H1 (cell line): ENCODE data around the gene SLC35F1. TPM values are rescaled to one million over a fixed set of nuclear protein-coding genes. Genes with fewer than 3 reads are reported as not detected.

Source experiments
- CTCF ChIA-PET: fragments of 300-600 bp; sonication (Branson Sonifier 250); formaldehyde crosslinking; loops from one replicate; lab custom pipeline; 2021; ENCODE audit not compliant: partially characterized antibody; lab: Charles Lee
- POLR2A ChIA-PET: fragments of 300-600 bp; sonication (Branson Sonifier 250); formaldehyde crosslinking; loops from one replicate; lab custom pipeline; 2021; ENCODE audit warnings: inconsistent platforms; ENCODE audit not compliant: partially characterized antibody; lab: Charles Lee
- DNase-seq, 2 experiments: peaks; one replicate each; pipeline versions ENCODE4 v3.0.0 to v3.0.0-alpha.2; 2010 to 2022; ENCODE audit warnings: low spot score in 2 of 2, low read depth in 1 of 2, mixed read lengths in 1 of 2
- FAIRE-seq: peaks from 2 replicates; lab custom pipeline; 2011; peaks lifted over from hg19 to GRCh38; lab: Jason Lieb, UNC
- H2AFZ ChIP-seq: 2 replicates; pipeline ENCODE4 v1.8.1; 2012; ENCODE audit warnings: low read length, inconsistent platforms
- H2AK5ac ChIP-seq: 2 replicates; pipeline ENCODE4 v1.6.1; 2013; ENCODE audit warnings: low read depth, low read length
- H2BK120ac ChIP-seq: replicated peaks from 2 replicates; pipeline ENCODE3; 2013; ENCODE audit warnings: low read depth, low read length, inconsistent platforms
- H2BK12ac ChIP-seq: 2 replicates; pipeline ENCODE4 v1.6.1; 2013; ENCODE audit warnings: low read depth, low read length
- H2BK15ac ChIP-seq: 2 replicates; pipeline ENCODE4 v1.6.1; 2013; ENCODE audit warnings: low read length
- H2BK20ac ChIP-seq: 2 replicates; pipeline ENCODE4 v1.6.1; 2013; ENCODE audit warnings: low read length
- H2BK5ac ChIP-seq: 2 replicates; pipeline ENCODE4 v1.6.1; 2013; ENCODE audit warnings: low read depth, low read length
- H3K14ac ChIP-seq: 2 replicates; pipeline ENCODE4 v1.6.1; 2013; ENCODE audit warnings: inconsistent platforms; ENCODE audit not compliant: insufficient read length
- H3K18ac ChIP-seq: 2 replicates; pipeline ENCODE4 v1.6.1; 2013; ENCODE audit warnings: low read length; ENCODE audit errors: extremely low read depth
- H3K23ac ChIP-seq: 2 replicates; pipeline ENCODE4 v1.6.1; 2013; ENCODE audit warnings: inconsistent platforms; ENCODE audit not compliant: insufficient read length
- H3K23me2 ChIP-seq: 2 replicates; pipeline ENCODE4 v1.6.1; 2013; ENCODE audit warnings: low read depth, low read length
- H3K27ac ChIP-seq: 2 replicates; pipeline ENCODE4 v1.6.1; 2011; ENCODE audit warnings: low read depth, low read length, inconsistent platforms
- H3K27me3 ChIP-seq, 4 experiments: replicated peaks in 1 of 4; 1 replicate in 1 of 4; 2 replicates in 3 of 4; pipeline versions ENCODE4 v1.6.1 to v1.8.1; 2011 to 2013; ENCODE audit warnings: low read length in 3 of 4, mild to moderate bottlenecking in 3 of 4, inconsistent platforms in 2 of 4, mixed read lengths in 2 of 4, moderate library complexity in 1 of 4; ENCODE audit not compliant: control insufficient read depth in 3 of 4, insufficient read depth in 3 of 4; ENCODE audit errors: extremely low read depth in 1 of 4
- H3K36me3 ChIP-seq, 4 experiments: 2 replicates each; pipeline versions ENCODE4 v1.6.1 to v1.8.1; 2011 to 2013; ENCODE audit warnings: mild to moderate bottlenecking in 4 of 4, low read length in 3 of 4, moderate library complexity in 2 of 4, control low read depth in 1 of 4, inconsistent platforms in 1 of 4; ENCODE audit not compliant: insufficient read depth in 4 of 4, control insufficient read depth in 2 of 4
- H3K4ac ChIP-seq: replicated peaks from 2 replicates; pipeline ENCODE3; 2013; ENCODE audit warnings: low read length, low read depth, mixed read lengths, inconsistent platforms; ENCODE audit not compliant: insufficient read length
- H3K4me1 ChIP-seq, 4 experiments: replicated peaks in 1 of 4; 1 replicate in 1 of 4; 2 replicates in 3 of 4; pipeline versions ENCODE4 v1.6.1 to v1.8.1; 2011 to 2013; ENCODE audit warnings: low read length in 3 of 4, inconsistent platforms in 2 of 4, mixed read lengths in 1 of 4; ENCODE audit not compliant: insufficient read depth in 4 of 4, control insufficient read depth in 3 of 4
- H3K4me2 ChIP-seq, 2 experiments: 2 replicates each; pipeline versions ENCODE4 v1.6.1 to v1.8.1; 2011 to 2013; ENCODE audit warnings: low read depth in 2 of 2, low read length in 2 of 2, control low read depth in 1 of 2, inconsistent platforms in 1 of 2, mild to moderate bottlenecking in 1 of 2; ENCODE audit not compliant: insufficient read depth in 1 of 2
- H3K4me3 ChIP-seq, 4 experiments: fragments of 200-600, 300-600 bp in 1 of 4; sonication (generic), shearing (Covaris generic), sonication (Bioruptor Twin) in 1 of 4; 2 replicates each; pipeline versions ENCODE4 v1.5.1 to v1.8.1; 2011 to 2016; ENCODE audit warnings: low read length in 4 of 4, low read depth in 3 of 4, control low read depth in 2 of 4, inconsistent platforms in 2 of 4, mild to moderate bottlenecking in 2 of 4, mixed read lengths in 1 of 4, moderate library complexity in 1 of 4; ENCODE audit not compliant: insufficient read depth in 2 of 4; ENCODE audit errors: extremely low read depth in 1 of 4
- H3K56ac ChIP-seq: replicated peaks from 2 replicates; pipeline ENCODE3; 2013; ENCODE audit warnings: low read depth, mild to moderate bottlenecking, mixed read lengths, low read length, inconsistent platforms; ENCODE audit not compliant: insufficient read length
- H3K79me1 ChIP-seq: 2 replicates; pipeline ENCODE4 v1.6.1; 2013; ENCODE audit warnings: low read depth, low read length, control low read depth
- H3K79me2 ChIP-seq, 2 experiments: 2 replicates each; pipeline versions ENCODE4 v1.6.1 to v1.8.1; 2012 to 2013; ENCODE audit warnings: low read length in 2 of 2, mild to moderate bottlenecking in 2 of 2, inconsistent platforms in 1 of 2; ENCODE audit not compliant: insufficient read depth in 2 of 2, control insufficient read depth in 1 of 2
- H3K9ac ChIP-seq, 4 experiments: replicated peaks in 1 of 4; 1 replicate in 1 of 4; 2 replicates in 3 of 4; pipeline versions ENCODE4 v1.6.1 to v1.8.1; 2011 to 2013; ENCODE audit warnings: low read depth in 3 of 4, low read length in 3 of 4, control low read depth in 2 of 4, mild to moderate bottlenecking in 2 of 4, moderate library complexity in 2 of 4, inconsistent platforms in 1 of 4; ENCODE audit errors: extremely low read depth in 1 of 4
- H3K9me3 ChIP-seq, 2 experiments: 2 replicates each; pipeline versions ENCODE4 v1.6.1 to v1.8.1; 2012 to 2013; ENCODE audit warnings: mild to moderate bottlenecking in 2 of 2, moderate library complexity in 2 of 2, control low read depth in 1 of 2, inconsistent platforms in 1 of 2, low read depth in 1 of 2, low read length in 1 of 2, mixed read lengths in 1 of 2; ENCODE audit not compliant: insufficient read depth in 2 of 2
- H4K20me1 ChIP-seq, 2 experiments: replicated peaks in 1 of 2; 2 replicates each; pipeline versions ENCODE3 to v1.8.1; 2011 to 2013; ENCODE audit warnings: inconsistent platforms in 2 of 2, low read length in 2 of 2, mild to moderate bottlenecking in 1 of 2; ENCODE audit not compliant: insufficient read depth in 2 of 2, control insufficient read depth in 1 of 2
- H4K5ac ChIP-seq: 2 replicates; pipeline ENCODE4 v1.6.1; 2013; ENCODE audit warnings: low read length, low read depth, mixed read lengths, inconsistent platforms; ENCODE audit not compliant: insufficient read length
- H4K8ac ChIP-seq: 2 replicates; pipeline ENCODE4 v1.8.0; 2013; ENCODE audit warnings: mild to moderate bottlenecking, moderate library complexity, low read length, inconsistent platforms; ENCODE audit not compliant: insufficient read depth; ENCODE audit errors: extremely low read depth
- H4K91ac ChIP-seq: replicated peaks from 2 replicates; pipeline ENCODE3; 2013; ENCODE audit warnings: low read length, mixed read lengths, inconsistent platforms; ENCODE audit not compliant: insufficient read length
- BRCA1 ChIP-seq: IDR thresholded peaks from 2 replicates; pipeline ENCODE4 v1.6.1; 2012; ENCODE audit warnings: low read depth, low read length, improper control_type of control experiment
- CTBP2 ChIP-seq: IDR thresholded peaks from 2 replicates; pipeline ENCODE4 v1.7.0; 2011; ENCODE audit warnings: borderline replicate concordance, mild to moderate bottlenecking, moderate library complexity, mixed read lengths, low read length; ENCODE audit not compliant: insufficient read depth, insufficient read length
- MAFK ChIP-seq: IDR thresholded peaks from 2 replicates; pipeline ENCODE4 v1.6.1; 2012; ENCODE audit warnings: low read depth, mild to moderate bottlenecking, improper control_type of control experiment, low read length
- POLR2AphosphoS5 ChIP-seq: IDR thresholded peaks from 2 replicates; pipeline ENCODE4 v1.6.1; 2011; ENCODE audit warnings: low read depth, low read length
- RAD21 ChIP-seq, 2 experiments: IDR thresholded peaks in 1 of 2; conservative IDR thresholded peaks in 1 of 2; 2 replicates each; pipeline ENCODE4 v1.6.1; 2011; ENCODE audit warnings: low read depth in 2 of 2, low read length in 2 of 2, improper control_type of control experiment in 1 of 2, inconsistent platforms in 1 of 2, mild to moderate bottlenecking in 1 of 2, moderate library complexity in 1 of 2
- SIN3A ChIP-seq, 2 experiments: IDR thresholded peaks in 1 of 2; conservative IDR thresholded peaks in 1 of 2; 2 replicates each; pipeline ENCODE4 v1.6.1; 2011 to 2012; ENCODE audit warnings: low read length in 2 of 2, improper control_type of control experiment in 1 of 2, low read depth in 1 of 2, mild to moderate bottlenecking in 1 of 2
- TCF12 ChIP-seq: IDR thresholded peaks from 2 replicates; pipeline ENCODE4 v1.6.1; 2011; ENCODE audit warnings: low read depth, mild to moderate bottlenecking, low read length
- WGBS, 2 experiments: shearing (Covaris generic) in 1 of 2; methylation state at CpG; one replicate each; pipeline versions ENCODE4 v1.1.6 to v1.1.7; 2013 to 2015; ENCODE audit warnings: low lambda C conversion rate in 2 of 2, mixed read lengths in 2 of 2, inconsistent platforms in 1 of 2, low coverage in 1 of 2, missing lambda C conversion rate in 1 of 2; ENCODE audit not compliant: insufficient replicate concordance in 2 of 2, insufficient coverage in 1 of 2, insufficient read length in 1 of 2; ENCODE audit errors: extremely low coverage in 1 of 2, missing lambda C conversion rate in 1 of 2; 5-methylcytosine and 5-hydroxymethylcytosine counted together
- polyA plus RNA-seq, 7 experiments: library from polyadenylated mRNA; depleted of rRNA in 3 of 7; stranded (reverse) in 5 of 7; unstranded in 2 of 7; fragments of >200 nt in 5 of 7; fragments of 200-250 nt in 2 of 7; gene quantifications; 1 replicate in 5 of 7; 2 replicates in 1 of 7; 4 replicates in 1 of 7; pipeline versions ENCODE4 v1.2.1 to v1.2.3, GENCODE V29; 2011 to 2013; ENCODE audit warnings: missing spikeins in 2 of 7, mixed read lengths in 2 of 7
- total RNA-seq: library from RNA; stranded (reverse); fragmentation: NEBNext Ultra II Directional; extraction: Animal tissue kit (Norgen Biotek cat#: 25700); gene quantifications from 2 replicates; pipeline ENCODE4 v1.2.1, GENCODE V29; 2021
- TF ChIP-seq, protein P1 (sequence below): IDR thresholded peaks from 2 replicates; pipeline ENCODE4 v1.6.1; 2011; ENCODE audit warnings: low read depth, mild to moderate bottlenecking, low read length; ENCODE audit not compliant: insufficient read depth
- TF ChIP-seq, protein P2 (sequence below), 3 experiments: IDR thresholded peaks; 1 replicate in 2 of 3; 2 replicates in 1 of 3; pipeline versions ENCODE4 v1.5.1 to v1.6.1; 2011; ENCODE audit warnings: low read length in 3 of 3, mild to moderate bottlenecking in 3 of 3, inconsistent platforms in 2 of 3, low read depth in 1 of 3, moderate library complexity in 1 of 3; ENCODE audit not compliant: insufficient read depth in 1 of 3; ENCODE audit errors: control extremely low read depth in 1 of 3

Gene SLC35F1
- total and polyA plus RNA-seq, 2 of the 8 experiments (the other 6 are each of a cell fraction or from before 2014, with no cell fraction given), result 7.0 to 10.0 TPM

DNA sequence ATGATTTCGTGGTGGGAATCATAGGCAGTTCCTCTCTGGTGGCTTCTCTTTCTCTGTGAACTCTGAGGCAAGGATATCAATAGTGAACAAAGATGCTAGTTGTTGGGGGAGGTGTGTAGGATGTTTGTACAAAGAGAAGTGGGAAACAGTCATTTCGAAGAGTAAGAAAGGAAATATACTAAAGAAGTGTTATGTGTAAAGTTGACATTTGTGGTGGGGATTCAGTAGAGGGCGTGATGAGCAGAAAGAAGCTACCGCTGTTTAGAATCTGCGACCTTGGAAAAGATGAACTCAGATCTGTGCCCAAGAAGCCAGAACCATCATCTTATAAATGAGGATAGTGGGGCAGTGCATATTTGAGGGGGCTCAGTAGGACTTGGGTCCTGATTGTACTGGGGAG lies 11.4 kb downstream of the SLC35F1 start:
- no peak overlapping the region for H3K23ac ChIP-seq
- H3K18ac ChIP-seq, result no peak overlapping the region; the same call in 1 of the 2 replicates
- no peak overlapping the region for H2AK5ac ChIP-seq
- FAIRE-seq, result no peak
- H3K27ac ChIP-seq, result no peak overlapping the region
- ChIA-PET POLR2A (interaction anchor here (1.4 kb wide), 1 partner anchor 11 kb away, joined by 3 read pairs; no protein-coding TSS in a partner anchor), CTCF (interaction anchor here (0.5 to 3.3 kb wide), 11 partner anchors 9 to 439 kb away, joined by 3 to 14 read pairs (median 3); no protein-coding TSS in a partner anchor)
- H3K27me3 ChIP-seq, result peaks cover 5 to 22% (median 19%) of the 10 kb centered on the region in 4 experiments; a peak in 6 of 7 replicates
- peaks cover 6% of the 10 kb centered on the region; the same call in 1 of the 2 replicates for H3K23me2 ChIP-seq
- no peaks in the 10 kb centered on the region for H3K79me1 ChIP-seq
- H3K4me2 ChIP-seq, result no peak overlapping the region
- H2BK12ac ChIP-seq, result no peak overlapping the region
- H3K4me3 ChIP-seq, result no peak overlapping the region
- H3K14ac ChIP-seq, result no peak overlapping the region
- H4K20me1 ChIP-seq, result peaks cover 3 to 15% of the 10 kb centered on the region in 2 experiments
- no peak overlapping the region for H2BK120ac ChIP-seq
- H2BK5ac ChIP-seq, result no peak overlapping the region
- no peak overlapping the region for H4K8ac ChIP-seq
- WGBS, 2 experiments, result 65% methylated on average over 5 of the region's 5 CpGs; no CpG with 5 or more reads in 1 of the 2 experiments
- H3K4me1 ChIP-seq, result peaks cover 0 to 9% (median 5%) of the 10 kb centered on the region in 4 experiments; a peak in 4 of 7 replicates
- no peak for DNase-seq
- no peaks in the 10 kb centered on the region for H3K9me3 ChIP-seq
- H4K91ac ChIP-seq, result no peak overlapping the region
- H2AFZ ChIP-seq, result no peak overlapping the region
- no peaks in the 10 kb centered on the region for H3K36me3 ChIP-seq
- no peak overlapping the region for H2BK20ac ChIP-seq
- no peaks in the 10 kb centered on the region for H3K79me2 ChIP-seq
- no peak overlapping the region for H3K56ac ChIP-seq
- no peak overlapping the region for H3K4ac ChIP-seq
- H4K5ac ChIP-seq, result no peak overlapping the region
- H2BK15ac ChIP-seq, result no peak overlapping the region
- no peak overlapping the region for H3K9ac ChIP-seq
- no peak for TF ChIP-seq TCF12
- TF ChIP-seq, protein P1, sequence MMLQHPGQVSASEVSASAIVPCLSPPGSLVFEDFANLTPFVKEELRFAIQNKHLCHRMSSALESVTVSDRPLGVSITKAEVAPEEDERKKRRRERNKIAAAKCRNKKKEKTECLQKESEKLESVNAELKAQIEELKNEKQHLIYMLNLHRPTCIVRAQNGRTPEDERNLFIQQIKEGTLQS, result no peak
- TF ChIP-seq, protein P2, sequence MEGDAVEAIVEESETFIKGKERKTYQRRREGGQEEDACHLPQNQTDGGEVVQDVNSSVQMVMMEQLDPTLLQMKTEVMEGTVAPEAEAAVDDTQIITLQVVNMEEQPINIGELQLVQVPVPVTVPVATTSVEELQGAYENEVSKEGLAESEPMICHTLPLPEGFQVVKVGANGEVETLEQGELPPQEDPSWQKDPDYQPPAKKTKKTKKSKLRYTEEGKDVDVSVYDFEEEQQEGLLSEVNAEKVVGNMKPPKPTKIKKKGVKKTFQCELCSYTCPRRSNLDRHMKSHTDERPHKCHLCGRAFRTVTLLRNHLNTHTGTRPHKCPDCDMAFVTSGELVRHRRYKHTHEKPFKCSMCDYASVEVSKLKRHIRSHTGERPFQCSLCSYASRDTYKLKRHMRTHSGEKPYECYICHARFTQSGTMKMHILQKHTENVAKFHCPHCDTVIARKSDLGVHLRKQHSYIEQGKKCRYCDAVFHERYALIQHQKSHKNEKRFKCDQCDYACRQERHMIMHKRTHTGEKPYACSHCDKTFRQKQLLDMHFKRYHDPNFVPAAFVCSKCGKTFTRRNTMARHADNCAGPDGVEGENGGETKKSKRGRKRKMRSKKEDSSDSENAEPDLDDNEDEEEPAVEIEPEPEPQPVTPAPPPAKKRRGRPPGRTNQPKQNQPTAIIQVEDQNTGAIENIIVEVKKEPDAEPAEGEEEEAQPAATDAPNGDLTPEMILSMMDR (IDR thresholded peaks at IDR 0.05; ENCODE audit: control extremely low read depth in 1 of 3, insufficient read depth in 1 of 3, low read depth in 1 of 3, low read length in 3 of 3), result peak in 2 of 3 experiments; percentile 2 to 10; a peak in 2 of 4 replicates
- peak; percentile 17 to 34; a peak in 3 of 4 replicates for TF ChIP-seq RAD21 (IDR thresholded peaks at IDR 0.05 in 1 of 2, conservative IDR thresholded peaks at IDR 0.05 in 1 of 2; ENCODE audit: low read depth in 2 of 2, low read length in 2 of 2)
- TF ChIP-seq POLR2AphosphoS5, result no peak
- TF ChIP-seq BRCA1, result no peak
- no peak for TF ChIP-seq MAFK
- TF ChIP-seq CTBP2, result no peak
- no peak for TF ChIP-seq SIN3A (conservative IDR thresholded peaks at IDR 0.05 in 1 of 2, IDR thresholded peaks at IDR 0.05 in 1 of 2; ENCODE audit: low read depth in 1 of 2, low read length in 2 of 2)
